ENCODE data around the gene ERGIC1.

Gene ERGIC1

DNA sequence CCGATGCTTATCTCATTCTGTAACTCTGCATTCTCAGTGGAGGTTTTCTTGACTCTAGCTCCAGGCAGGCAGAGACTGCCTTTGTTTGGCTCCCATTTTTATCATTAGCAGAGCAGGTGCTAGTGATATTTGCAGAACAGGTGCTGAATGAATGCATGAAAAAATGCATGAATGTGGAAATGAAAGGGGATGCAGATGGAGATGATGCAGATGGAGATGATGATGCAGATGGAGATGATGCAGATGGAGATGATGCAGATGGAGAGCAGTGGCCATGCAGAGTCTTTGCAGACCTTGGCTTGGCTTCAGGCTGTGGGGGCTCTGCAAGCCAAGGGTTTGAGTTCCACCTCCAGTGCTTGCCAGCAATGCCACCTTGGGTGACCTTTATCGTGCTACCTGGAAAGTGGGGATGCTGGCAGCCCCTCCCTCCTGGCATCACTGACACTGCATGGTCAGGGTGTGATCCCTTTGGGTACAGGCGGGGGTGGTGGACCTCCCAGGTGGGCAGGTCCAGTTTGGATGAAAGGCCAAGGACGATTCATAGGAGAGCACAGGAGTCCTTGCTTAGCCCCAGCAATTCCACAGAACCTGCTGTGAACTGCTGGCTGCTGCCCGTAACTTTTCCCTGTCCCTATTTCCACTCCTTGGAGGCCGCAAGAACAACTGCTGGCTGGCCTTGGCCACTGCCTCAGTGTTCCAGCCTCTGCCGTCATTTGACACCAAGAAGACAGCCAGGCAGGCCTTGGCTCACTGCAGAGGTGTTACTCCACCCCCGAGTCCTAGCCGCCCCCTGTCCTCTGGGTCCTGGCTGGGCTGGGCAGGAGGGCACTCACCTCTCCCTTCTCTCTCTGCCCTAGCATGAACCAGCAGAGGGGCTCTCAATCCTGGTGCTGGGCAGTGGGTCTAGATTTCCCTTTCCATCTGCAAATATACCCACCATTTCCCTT, 33.0 kb downstream of the ERGIC1 start:
- DNase-seq, result no peak

DNA sequence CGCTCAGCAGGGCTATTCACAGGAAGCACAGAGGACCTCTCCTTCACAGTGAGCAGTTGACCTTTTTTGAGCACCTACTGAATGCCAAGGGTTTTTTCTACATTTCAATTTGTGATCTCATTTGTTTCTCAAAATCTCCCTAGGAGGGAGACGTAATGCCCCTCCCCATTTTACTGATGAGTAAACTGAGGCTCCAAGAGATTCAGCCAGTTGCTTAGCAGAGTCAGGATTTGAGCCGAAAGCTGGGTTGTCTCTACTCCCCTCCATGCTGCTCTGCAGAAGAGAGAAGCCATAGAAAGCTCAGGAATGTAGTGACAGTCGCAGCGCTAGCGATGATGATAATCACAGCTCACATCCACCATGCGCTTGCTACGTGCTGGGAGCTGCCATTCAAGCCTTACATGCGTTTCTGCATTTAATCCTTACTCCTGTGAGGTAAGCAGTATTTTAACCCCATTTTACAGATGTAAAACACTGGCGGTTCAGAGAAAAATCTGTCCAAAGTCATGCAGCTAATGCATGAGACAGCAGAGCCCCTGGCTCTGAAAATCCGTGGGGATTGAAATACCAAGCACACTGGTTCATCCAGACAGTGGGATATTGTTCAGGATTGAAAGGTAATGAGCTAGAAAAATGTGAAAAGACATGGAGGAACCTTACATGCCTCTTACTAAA, 33.8 kb downstream of the ERGIC1 start:
- no peak for DNase-seq

DNA sequence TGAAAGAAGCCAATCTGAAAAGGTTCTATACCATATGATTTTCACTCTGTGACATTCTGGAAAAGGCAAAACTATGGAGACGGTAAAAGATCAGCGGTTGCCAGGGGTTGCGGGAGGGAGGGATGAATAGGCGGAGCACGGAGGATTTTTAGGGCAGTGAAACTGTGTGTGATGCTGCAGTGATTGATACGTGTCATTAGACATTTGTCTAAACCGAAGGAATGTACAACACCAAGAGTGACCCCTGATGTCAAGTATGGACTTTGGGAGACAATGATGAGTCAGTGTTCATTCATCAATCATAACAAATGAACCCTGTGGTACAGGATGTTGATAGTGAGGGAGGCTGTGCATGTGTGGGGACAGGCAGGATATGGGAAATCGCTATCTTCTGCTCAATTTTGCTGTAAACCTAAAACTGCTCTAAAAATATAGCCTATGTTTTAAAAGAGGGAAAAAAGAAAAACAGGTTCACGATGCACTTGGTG, 34.4 kb downstream of the ERGIC1 start:
- no peak for DNase-seq

DNA sequence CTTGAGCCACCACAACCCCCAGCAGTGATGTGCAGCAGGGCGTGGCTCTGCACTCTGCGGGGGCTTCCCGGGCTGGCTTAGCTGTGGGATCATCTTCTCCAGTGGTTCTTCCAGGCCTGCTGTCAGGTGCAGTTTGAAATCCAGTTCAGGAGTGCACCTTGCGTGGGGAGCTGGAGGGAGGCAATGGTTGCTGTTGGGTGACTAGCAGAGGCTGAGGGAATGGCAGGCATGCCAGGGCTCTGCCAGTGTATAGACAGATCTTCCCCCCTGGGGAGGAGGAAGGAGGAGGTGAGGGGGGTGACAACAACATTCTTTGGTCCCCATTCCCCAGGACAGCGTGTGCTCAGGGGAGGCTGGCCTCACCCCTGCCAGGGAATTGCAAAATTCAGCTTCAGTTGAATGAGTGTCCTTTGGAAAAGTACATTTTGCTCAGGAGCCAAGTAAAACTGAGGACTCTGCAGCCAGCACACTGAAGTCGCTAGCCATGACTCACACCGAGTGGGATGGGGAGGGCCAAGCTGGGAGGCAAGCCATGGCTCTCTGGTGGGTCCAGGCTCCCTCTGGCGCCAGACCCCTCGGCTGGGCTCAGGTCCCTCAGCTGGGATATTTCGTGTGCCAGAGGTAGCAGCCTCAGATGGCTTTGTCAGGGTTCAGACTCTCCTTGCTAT, 35.0 kb downstream of the ERGIC1 start:
- peak; percentile 14 for DNase-seq

DNA sequence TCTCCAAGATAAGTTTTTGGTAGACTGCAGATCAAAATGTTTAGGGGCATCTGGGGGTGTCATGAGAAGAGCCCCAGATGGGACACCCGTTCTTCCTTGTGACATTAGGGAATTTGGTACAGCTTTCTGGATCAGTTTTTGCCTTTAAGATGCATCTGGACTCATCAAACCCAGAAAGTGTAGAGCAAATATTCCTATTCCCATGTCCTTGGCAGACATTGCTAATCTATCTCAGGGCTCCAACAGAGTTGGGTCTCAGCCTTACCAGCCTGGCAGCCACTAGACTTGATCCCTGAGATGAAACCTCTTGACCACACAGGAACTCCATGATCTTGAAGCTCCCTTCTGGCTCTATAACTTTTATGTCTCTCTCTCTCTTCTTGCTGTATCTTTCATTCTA, 35.6 kb downstream of the ERGIC1 start:
- no peak for DNase-seq

DNA sequence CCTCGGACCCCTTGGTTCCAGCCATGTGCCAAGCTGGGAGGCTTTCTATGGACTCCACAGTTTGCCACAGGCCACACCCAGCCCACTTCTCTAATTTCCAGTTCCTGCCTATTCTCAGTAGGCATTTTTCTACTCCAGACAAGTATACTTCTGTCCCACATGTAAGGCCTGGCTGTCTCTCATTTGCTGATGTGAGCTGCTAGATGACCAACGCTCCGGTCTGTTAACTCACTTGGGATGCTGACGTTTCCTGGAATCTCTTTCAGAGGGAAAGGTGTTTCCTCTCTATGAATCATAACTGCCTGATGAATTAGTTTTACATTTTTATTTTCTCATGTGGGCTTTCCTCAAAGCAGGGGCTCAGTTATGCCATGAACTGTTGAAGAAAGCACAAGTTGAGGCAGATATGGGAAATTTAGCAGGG, 36.3 kb downstream of the ERGIC1 start:
- DNase-seq, result no peak

DNA sequence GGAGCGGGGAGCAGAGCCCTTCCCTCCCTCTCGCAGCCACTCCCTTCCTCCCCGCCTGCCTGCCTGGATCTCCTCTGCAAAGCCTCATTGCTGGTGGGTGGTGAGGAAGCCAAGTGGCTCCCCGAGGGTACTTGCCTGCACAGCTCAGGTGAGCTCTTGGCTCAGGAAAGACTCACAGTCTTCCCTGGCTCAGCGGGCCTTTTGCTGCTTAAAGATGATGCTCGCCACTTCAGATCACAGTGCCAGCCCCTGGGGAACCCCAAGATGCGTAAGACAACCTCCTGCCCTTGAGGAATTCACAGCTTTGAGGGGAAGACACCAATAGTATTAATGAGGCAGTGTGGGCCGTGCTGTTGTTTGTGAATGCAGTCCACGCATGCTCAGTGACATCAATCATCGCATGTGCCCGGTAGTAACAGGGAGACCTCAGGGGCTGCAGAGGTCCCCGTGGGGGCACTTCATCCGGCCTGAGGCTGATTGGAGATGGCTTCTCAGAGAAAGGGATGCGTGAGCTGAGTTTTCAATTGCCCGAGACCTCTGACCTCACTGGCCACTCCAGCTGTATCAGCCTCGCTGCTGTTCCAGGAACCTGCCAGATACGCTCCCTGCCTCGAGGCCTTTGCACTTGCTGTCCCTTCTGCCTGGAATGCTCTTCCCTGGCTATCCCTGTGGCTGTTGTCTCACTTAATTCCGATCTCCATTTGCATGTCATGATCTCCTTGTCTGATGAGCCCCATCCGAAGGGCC, 36.8 kb downstream of the ERGIC1 start:
- DNase-seq, result no peak

DNA sequence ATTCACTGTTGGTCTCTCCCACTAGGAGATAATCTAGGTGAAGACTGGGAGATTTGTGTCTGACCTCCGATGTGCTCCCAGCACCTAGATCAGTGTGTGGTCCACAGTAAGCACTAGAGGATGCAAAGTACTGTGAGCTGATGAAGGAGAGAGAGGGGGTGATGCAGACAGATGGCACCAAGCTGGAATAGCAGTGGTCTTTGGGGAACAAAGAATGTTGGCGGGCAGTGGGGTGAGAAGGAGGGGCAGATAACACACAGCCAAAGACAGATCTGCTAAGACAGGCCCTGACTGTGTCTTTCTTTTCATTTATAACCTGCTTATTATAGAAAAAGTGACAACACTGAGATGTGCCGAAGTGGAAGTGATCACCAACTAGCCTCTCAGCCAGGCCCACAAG, 37.5 kb downstream of the ERGIC1 start:
- DNase-seq, result no peak

DNA sequence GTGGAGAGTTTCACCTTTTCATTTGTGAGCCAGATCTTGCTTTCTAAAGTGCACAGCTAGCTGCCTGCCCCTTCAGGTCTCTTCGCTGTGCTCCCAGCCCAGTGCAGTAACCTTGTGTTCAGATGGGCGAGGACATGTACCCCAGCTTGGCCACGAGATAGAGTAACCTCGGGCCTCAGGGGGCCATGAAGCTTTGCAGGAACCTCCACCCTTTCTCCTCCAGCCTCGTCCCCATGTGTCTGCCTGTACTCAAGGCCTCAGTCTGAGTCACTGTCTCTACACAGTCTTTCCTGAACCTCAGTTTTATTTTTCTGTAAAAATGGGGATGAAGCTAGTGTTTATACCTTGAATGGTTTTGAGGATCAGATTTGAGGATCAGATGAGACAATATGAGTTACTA, 37.9 kb downstream of the ERGIC1 start:
- no peak for DNase-seq

DNA sequence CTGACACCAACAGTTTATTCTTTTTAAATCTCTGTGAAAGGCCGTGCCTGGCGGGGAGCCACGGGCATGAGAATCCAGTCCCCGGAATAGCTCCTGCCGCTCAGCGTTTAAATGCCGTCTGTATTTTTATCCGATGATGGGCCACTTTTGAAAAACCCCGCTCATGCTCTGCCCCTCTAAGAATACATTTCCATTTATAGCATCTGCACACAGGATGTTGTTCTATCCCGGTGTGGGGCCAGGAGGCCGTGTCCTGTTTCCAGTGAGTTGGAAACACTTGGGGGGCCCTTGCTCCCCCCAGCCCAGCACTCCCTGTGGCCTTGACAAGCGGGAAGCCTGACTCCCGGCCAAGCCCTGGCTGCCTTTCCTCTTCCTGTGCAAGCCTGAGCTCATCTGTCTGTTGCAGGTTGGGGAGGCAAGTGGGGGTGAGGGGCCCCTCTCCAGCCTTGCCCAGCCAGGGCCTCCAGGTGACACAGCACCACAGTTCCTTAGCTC, 39.0 kb downstream of the ERGIC1 start:
- no peak for DNase-seq

DNA sequence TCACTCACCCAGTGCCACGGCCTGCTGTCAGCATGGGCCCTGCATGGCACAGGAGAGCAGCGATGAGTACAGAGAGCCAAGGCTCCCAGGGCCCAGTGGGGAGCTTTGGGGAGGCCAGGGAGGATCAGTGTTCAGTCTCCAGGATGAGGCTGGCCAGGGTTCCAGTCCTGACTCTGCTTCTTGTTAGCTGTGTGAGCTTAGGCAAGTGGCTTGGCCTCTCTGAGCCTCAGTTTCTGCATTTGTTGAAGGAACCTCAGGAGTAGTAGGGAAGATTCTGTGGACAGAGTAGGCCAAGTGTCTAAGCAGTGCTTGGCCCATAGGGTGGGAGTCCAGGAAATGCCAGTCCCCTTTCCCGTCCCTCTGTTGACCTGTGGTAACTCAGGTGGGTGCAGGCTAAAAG, 39.5 kb downstream of the ERGIC1 start:
- DNase-seq, result no peak

DNA sequence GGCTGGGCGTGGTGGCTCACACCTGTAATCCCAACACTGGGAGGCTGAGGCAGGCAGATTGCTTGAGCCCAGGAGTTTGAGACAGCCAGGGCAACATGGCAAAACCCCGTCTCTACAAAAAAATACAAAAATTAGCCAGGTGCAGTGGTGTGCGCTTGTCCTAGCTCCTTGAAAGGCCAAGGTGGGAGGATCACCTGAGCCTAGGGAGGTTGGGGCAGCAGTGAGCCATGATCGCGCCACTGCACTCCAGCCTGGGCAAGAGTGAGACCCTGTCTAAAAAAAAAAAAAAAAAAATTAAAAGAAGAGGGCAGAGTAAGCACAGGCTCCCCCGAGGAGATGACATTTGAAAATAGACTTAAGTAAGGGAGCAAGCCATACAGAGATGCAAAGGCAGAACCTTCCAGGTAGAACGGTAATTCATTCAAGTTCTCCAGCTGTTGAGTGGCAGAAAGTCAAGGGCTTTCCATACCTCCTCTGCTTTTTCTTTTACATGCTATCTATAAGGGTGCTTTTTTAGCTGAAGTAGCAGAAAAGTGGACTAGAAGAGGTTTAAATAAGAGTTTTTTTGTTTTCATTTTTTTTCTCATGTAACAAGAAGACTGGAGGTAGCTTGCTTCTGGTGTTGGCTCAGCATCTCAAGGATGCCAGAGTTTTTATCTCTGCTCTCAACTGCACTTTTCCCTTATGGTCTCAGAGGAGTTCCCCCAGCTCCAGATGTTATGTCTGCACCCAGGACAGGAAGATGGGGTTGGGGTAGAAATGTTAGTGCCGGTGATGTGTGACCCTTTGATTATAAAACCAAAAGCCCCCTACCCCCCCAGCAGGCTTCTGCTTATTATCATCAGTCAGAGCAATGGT, 40.8 kb downstream of the ERGIC1 start:
- DNase-seq, result no peak

DNA sequence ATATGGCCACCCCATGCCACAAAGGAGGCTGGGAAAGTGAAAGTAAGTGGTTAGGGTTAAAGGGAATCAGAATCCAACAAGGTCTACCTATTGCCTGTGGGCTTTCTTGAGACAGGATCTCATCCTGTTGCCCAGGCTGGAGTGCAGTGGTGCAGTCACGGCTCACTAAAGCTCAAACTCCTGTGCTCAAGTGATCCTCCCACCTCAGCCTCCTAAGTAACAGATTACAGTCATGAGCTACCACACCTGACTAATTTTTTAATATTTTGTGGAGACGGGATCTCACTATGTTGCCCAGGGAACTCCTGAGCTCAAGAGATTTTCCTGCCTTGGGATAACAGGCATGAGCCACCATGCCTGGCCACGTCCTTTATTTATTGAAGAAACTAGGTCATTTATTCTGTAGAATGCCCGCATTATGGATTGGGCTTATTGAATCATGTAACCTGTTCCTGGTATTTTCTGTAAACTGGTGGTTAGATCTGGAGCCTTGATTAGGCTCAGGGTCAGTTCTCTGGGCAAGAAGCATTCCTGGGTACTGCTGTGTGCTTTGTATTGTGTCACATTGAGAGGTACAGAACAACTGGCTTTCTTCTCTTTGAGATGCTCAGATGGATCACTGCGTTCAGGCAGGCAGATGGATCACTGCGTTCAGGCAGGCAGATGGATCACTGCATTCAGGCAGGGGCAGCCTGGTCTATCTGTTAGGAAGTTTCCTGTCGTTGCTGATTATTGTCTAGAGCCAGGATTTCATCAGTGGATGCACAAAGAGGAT, 41.6 kb downstream of the ERGIC1 start:
- DNase-seq, result no peak

DNA sequence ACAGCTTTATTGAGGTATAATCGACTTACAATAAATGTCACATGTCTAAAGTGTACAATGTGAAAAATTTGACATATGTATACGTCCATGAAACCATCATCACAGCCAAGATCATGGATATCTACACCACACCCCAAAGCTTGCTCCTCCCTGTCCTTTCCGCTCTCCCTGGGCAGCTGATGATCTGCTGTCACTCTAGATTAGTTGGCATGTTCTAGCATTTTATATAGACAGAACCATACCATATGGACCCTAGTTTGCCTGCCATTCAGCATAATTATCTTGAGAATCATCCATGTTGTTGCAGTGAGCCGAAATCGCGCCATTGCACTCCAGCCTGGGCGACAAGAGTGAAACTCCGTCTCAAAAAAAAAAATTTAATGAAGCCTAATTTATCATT, 42.5 kb downstream of the ERGIC1 start:
- DNase-seq, result no peak

DNA sequence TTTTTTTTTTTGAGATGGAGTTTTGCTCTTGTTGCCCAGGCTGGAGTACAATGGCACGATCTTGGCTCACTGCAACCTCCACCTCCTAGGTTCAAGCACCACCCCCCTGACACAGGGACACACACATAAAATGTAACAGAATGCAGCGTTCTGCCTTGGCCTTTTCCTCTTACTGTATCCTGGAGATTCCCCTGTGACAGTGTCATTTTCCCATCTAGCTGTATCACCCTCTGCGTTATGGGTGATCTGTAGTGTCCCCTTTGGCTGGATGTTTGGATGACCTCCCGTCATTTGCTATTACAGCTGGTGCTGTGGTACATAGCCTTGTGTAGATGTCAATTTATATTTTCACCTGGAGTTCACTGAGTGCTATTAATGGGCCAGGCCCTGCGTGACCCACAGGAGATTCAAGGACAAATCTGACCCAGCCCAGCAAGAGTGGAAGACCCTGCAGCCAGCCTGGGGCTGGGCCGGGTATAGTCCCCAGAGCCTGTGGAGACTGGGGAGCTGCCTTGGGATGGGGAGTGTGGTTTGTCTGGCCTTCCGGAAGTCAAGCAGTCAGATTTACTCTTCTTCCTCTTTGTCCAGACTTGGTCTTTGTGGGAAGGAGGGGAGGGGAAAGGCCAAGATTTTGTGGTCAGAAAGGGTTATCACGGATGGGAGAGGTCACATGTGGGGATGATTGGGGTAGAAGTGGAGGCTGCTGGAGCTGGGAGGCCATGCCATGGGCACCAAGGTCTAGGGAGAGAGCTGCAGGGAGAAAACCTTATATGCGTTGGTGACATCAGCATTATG, 43.6 kb downstream of the ERGIC1 start:
- no peak for DNase-seq

DNA sequence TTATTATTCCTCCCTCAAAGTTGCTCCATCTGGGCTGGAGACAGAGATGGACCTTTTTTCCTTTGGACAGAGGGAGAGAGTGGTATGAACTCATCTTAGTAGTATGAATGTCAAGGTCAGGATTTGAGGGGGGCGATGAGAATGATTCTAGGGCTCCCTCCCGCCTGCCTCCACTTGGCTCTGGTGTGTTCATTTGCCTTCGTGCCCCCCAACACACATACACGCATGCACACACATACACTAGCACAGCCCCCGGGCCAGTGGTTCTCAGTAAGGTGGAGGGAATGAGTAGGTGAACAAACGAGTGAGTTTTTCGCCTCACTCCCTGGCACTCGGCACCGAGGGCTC, 44.5 kb downstream of the ERGIC1 start:
- DNase-seq, result no peak

DNA sequence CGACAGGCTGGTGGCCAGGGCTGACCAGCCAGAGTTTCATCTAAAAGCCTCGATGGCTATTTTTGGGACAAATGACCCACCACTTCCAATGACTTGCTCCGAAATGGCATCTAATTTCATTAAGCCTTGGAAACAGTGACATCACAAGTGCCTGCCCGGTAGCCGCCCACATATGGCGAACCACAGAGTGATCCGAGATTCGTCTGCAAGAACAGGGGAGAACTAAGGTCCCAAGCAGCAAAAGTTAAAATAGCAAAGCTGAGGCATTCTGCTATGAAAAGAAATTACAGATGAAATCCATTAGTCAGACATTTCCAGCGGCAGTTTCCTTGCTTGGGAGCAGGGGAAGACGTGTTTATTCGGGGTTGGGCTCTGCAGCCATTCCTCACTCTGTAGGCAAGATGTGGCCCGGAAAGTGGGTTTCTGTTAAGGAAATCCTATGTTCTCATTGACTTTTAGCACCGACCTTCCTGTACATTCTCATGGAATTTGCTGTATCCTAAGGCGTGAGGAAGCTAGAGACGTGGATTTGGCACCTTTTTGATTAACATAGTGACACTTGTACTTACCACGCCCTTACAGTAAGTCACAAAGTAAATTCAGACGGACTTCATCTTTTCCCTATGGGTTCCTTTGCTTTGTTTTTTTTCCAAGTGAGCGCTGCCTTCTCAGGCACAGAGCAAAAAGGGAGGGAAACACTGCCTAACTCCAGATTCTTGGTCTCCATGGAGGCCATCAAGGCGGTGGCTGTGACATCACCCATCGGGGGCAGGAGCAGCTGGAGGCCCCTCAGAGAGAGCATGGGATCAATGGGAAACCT, 45.1 kb downstream of the ERGIC1 start:
- peak; percentile 57 for DNase-seq

DNA sequence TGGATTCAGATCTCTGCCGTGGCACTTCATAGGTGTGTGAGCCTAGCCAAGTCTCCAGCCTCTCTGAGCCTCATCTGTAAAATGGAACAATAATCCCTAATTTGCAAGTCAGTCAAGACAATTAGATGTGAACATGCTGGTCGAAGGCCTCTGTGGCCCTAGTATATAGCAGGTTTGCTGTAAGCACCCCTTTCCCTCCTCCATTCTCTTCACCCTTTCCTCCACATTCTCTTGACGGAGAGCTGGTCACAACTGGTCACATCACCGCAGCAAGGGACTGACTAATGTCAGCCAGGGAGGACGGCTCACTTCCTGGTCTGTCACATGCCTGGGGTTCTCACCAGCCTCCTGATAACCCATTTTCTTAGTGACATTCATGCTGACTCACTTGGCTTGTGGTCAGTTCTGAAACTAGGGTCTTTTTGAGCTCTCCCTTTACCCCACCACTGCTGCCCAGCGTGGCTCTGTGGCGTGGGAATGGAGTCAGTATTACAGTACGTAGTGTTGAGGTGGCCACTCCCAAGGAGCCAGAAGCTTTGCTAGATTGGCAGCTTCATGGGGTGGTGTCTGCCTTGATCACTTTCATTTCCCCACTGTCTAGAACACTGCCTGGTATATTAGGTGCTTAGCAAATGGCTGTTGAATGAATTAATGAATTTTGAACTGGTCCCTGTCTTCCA, 47.8 kb downstream of the ERGIC1 start:
- DNase-seq, result peak; percentile 18

DNA sequence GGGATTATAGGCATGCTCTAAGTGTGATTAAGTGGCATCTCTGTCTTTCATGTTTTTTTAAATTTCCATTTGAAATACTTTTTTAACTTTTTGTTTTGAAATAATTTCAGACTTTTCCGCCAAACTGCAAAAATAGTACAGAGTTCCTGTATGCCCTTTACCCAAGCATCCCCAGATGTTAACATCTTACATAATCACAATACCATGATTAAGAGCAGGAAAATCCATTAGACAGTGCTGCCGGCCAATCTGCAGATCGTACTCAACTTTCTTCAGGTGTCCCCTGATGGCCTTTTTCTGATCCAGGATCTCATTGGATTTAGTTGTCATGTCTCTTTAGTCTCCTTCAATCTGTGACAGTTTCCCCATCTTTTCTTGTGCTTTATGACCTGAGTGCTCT, 49.0 kb downstream of the ERGIC1 start:
- DNase-seq, result no peak

Data from stimulated activated CD4-positive, alpha-beta T cell treated with anti-CD3 and anti-CD28 coated beads, Interleukin-15, amount 100 ng/mL, for 24 hours (primary cell).